ENCODE measurements around the gene GFAP. TPM values are rescaled to one million over a fixed set of nuclear protein-coding genes. Genes with fewer than 3 reads are reported as not detected.

GFAP gene
- total RNA-seq, 2 donors from 2014 or later = 0.35 TPM; not detected in 1

DNA sequence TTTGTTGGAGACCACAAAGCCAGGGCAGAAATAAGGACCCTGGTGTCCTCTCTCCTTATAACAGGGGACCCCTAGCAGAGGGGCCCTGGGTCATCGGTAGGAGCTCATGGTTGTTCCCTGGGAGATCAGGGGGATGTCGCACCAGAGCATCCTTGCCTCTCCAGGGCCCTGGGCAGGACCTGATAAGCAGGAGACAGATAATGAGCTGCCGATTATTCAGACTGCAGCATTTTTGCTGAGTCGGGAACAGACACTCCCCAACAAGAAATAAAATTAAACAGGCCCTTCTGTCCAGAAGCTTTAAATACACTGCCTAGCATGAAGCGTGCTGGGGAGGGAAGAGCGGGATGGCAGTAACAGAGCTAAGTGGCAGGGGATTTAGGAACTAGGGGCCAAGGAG is 15.4 kb upstream of the GFAP start:
- no peaks in the 10 kb centered on the region for H3K9me3 ChIP-seq (ENCODE audit: control insufficient read depth, low read length)
- TF ChIP-seq, protein P1, sequence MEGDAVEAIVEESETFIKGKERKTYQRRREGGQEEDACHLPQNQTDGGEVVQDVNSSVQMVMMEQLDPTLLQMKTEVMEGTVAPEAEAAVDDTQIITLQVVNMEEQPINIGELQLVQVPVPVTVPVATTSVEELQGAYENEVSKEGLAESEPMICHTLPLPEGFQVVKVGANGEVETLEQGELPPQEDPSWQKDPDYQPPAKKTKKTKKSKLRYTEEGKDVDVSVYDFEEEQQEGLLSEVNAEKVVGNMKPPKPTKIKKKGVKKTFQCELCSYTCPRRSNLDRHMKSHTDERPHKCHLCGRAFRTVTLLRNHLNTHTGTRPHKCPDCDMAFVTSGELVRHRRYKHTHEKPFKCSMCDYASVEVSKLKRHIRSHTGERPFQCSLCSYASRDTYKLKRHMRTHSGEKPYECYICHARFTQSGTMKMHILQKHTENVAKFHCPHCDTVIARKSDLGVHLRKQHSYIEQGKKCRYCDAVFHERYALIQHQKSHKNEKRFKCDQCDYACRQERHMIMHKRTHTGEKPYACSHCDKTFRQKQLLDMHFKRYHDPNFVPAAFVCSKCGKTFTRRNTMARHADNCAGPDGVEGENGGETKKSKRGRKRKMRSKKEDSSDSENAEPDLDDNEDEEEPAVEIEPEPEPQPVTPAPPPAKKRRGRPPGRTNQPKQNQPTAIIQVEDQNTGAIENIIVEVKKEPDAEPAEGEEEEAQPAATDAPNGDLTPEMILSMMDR (conservative IDR thresholded peaks at IDR 0.05) = no peak
- DNase-seq = peak; percentile 38
- no peaks in the 10 kb centered on the region for H3K4me1 ChIP-seq (ENCODE audit: control insufficient read depth, insufficient read depth, low read length)
- Mint-ChIP-seq H3K4me3 (no peak overlapping the region), H3K27ac (no peak overlapping the region), H3K27me3 (ENCODE audit: insufficient read depth) (no peaks in the 10 kb centered on the region), H3K9me3 (no peaks in the 10 kb centered on the region), H3K36me3 (ENCODE audit: low read depth) (peaks cover 65% of the 10 kb centered on the region), H3K4me1 (peaks cover 9% of the 10 kb centered on the region)
- H3K27ac ChIP-seq (ENCODE audit: low read depth, low read length) = no peak overlapping the region
- 93 to 100% methylated on average over 4 to 6 of the region's 6 CpGs for WGBS, 2 experiments (ENCODE audit: insufficient coverage in 1 of 2, insufficient read length in 1 of 2)
- H3K36me3 ChIP-seq (ENCODE audit: control insufficient read depth, insufficient read depth, low read length) = peaks cover 77% of the 10 kb centered on the region
- H3K9ac ChIP-seq (ENCODE audit: extremely low read depth, low read length, poor library complexity, severe bottlenecking) = no peak overlapping the region
- no peak overlapping the region for H3K4me3 ChIP-seq (ENCODE audit: low read length)
- H3K27me3 ChIP-seq (ENCODE audit: control insufficient read depth, insufficient read depth, low read length, poor library complexity, severe bottlenecking) = no peaks in the 10 kb centered on the region

DNA sequence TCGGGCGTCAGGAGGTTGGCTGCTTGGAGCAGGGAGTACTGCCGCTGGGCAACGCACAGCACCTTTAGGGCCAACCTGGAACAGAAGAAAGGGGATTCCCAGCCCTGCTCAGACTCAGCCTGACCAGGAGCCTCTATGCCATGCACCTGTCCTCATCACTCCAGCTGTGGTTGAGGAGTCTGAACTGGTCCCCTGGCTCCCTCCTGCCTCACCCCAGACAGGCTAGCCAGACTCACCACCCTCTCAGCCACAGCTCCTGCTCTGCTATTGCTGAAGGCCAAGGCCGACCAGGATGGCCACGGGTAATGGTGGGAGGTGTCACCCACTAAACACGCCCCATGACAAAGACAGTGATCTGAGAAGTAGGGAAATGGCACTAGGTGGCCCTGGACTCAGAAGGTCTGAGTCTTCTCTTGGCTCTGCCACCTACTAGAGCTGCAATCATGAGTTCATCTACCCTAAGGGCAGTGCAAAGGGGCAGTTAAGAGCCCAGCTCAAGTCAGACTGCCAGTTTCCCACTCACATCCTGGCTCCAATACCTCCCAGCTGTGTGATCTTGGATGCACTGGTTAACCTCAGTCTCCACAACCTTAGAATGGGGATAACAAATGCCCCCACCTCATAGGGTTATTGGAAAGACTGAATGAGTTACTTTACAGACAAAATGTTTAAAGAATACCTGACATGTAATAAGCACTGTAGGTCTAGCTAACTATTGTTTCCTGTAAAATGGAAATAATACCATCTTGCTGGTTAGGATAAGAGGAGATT is 13.8 kb upstream of the GFAP start:
- Mint-ChIP-seq H3K9me3 (no peaks in the 10 kb centered on the region), H3K4me3 (no peak overlapping the region), H3K36me3 (ENCODE audit: low read depth) (peaks cover 61% of the 10 kb centered on the region), H3K27me3 (ENCODE audit: insufficient read depth) (no peaks in the 10 kb centered on the region), H3K4me1 (peaks cover 9% of the 10 kb centered on the region), H3K27ac (no peak overlapping the region)
- Histone ChIP-seq H3K27ac (ENCODE audit: low read depth, low read length) (no peak overlapping the region), H3K27me3 (ENCODE audit: control insufficient read depth, insufficient read depth, low read length, poor library complexity, severe bottlenecking) (no peaks in the 10 kb centered on the region), H3K4me1 (ENCODE audit: control insufficient read depth, insufficient read depth, low read length) (no peaks in the 10 kb centered on the region), H3K4me3 (ENCODE audit: low read length) (no peak overlapping the region), H3K9ac (ENCODE audit: extremely low read depth, low read length, poor library complexity, severe bottlenecking) (no peak overlapping the region), H3K9me3 (ENCODE audit: control insufficient read depth, low read length) (no peaks in the 10 kb centered on the region), H3K36me3 (ENCODE audit: control insufficient read depth, insufficient read depth, low read length) (peaks cover 65% of the 10 kb centered on the region)
- peak; percentile 45 for DNase-seq
- 97 to 98% methylated on average over 5 to 7 of the region's 7 CpGs for WGBS, 2 experiments (ENCODE audit: insufficient coverage in 1 of 2, insufficient read length in 1 of 2)
- TF ChIP-seq, protein P1 (conservative IDR thresholded peaks at IDR 0.05) = no peak

DNA sequence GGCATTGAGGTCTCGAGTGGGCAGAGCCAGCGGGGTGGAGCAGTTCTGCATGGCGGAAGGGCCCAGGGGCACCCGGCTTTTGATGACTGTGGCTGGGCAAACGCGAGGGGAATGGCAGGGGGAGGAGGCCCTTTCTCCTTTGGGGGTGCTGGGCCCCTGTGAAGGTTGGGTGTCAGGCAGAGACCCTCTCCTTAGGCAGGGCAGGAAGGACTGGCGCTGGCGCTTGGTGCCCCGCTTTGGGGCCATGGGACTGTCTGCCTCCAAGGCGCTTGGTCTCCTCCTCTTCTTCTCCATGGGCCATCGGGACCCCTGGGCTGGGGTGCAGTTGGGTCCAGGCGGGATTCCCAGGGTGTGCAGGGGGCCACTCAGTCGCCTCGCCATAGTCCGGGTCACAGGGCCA is 12.8 kb upstream of the GFAP start:
- DNase-seq = peak; percentile 39
- H3K4me3 Mint-ChIP-seq = no peak overlapping the region
- H3K4me3 ChIP-seq (ENCODE audit: low read length) = no peak overlapping the region
- H3K27me3 Mint-ChIP-seq (ENCODE audit: insufficient read depth) = no peaks in the 10 kb centered on the region
- no peak overlapping the region for H3K27ac Mint-ChIP-seq
- H3K9ac ChIP-seq (ENCODE audit: extremely low read depth, low read length, poor library complexity, severe bottlenecking) = no peak overlapping the region
- peaks cover 55% of the 10 kb centered on the region for H3K36me3 Mint-ChIP-seq (ENCODE audit: low read depth)
- TF ChIP-seq, protein P1 (conservative IDR thresholded peaks at IDR 0.05) = no peak
- H3K27me3 ChIP-seq (ENCODE audit: control insufficient read depth, insufficient read depth, low read length, poor library complexity, severe bottlenecking) = no peaks in the 10 kb centered on the region
- peaks cover 9% of the 10 kb centered on the region for H3K4me1 Mint-ChIP-seq
- no peaks in the 10 kb centered on the region for H3K9me3 ChIP-seq (ENCODE audit: control insufficient read depth, low read length)
- no peak overlapping the region for H3K27ac ChIP-seq (ENCODE audit: low read depth, low read length)
- WGBS, 2 experiments (ENCODE audit: insufficient coverage in 1 of 2, insufficient read length in 1 of 2) = 94 to 98% methylated on average over 7 to 15 of the region's 15 CpGs
- no peaks in the 10 kb centered on the region for H3K9me3 Mint-ChIP-seq
- no peaks in the 10 kb centered on the region for H3K4me1 ChIP-seq (ENCODE audit: control insufficient read depth, insufficient read depth, low read length)
- H3K36me3 ChIP-seq (ENCODE audit: control insufficient read depth, insufficient read depth, low read length) = peaks cover 63% of the 10 kb centered on the region
